Fibroblast of skin of right quadriceps (primary cell): ENCODE measurements around the gene CMIP.
"Not testable (repeated sequence)": the region's sequence is repeated elsewhere in the genome, so short reads cannot be mapped to it uniquely, and the experiment has no call there.

Experiments used
- DNase-seq: peaks from one replicate; pipeline ENCODE4 v3.0.0-alpha.2; 2013

Gene CMIP

DNA sequence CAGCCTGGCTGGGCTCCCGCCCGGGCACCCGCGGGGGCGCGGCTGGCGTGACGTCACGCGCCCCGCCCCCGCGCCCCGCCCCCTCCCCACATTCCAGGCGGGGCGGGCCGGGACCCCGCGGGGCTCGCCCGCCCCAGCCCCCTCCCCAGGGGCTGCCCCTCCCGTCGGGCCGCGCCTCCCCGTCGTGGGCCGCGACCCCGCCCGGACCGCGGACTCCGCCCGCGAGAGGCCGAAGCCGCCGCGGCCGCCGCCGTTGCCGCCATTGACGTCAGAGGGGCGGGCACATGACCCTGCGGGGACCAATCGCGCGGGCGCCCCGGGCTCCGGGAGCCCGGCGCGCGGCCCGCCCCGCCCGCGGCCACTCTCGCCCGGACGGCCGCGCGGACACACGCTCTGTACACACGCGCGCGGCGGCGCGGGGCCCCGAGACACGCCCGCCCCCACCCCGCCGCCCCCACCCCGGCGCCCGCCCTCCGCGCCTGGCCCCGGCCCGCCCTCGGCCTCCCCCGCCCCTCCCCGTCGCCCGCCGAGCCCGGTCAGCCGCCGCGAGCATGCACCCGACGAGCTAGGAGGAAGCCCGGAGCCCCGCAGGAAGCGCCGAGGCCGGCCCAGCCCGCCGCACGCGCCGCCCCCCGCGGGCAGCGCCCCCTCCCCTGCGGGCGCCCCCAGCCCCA lies at the start of gene CMIP:
TSS of gene CMIP (plus strand) at position 361 of the 674 bp plus-strand sequence.
- DNase-seq: peak; percentile 79

DNA sequence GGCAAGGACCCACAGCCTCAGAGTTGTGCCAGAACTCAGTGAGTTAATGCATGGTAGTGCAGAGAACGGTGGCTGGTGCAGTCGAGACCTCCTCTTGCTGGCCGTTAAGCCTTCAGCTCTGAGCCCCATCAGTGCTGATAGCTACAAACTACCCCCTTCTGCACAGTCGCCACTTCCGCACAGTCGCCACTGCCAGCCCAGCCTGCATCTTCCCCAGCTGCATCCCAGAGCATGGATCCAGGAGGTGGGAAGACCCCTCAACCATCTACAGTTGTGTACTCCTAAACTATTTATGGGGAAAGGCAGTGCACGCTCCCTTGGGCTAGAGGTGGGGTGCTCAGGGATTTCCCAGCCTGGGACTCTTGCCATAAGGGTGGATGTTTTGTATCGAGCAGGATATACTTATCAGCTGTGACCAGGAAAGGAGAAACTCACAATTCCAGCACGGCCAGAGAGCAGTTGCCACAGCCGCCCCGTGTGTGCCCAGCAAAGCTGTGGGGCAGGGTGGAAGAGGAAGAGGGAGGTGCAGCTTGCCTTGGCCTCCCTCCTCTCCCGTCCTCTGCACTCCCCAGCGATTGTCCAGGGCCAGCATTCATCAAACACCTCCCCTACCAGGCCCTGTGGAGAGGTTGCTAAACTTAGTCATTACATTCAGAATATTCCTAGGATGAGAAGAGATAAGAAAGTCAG lies 49.5 kb upstream of the CMIP start:
- no peak for DNase-seq

DNA sequence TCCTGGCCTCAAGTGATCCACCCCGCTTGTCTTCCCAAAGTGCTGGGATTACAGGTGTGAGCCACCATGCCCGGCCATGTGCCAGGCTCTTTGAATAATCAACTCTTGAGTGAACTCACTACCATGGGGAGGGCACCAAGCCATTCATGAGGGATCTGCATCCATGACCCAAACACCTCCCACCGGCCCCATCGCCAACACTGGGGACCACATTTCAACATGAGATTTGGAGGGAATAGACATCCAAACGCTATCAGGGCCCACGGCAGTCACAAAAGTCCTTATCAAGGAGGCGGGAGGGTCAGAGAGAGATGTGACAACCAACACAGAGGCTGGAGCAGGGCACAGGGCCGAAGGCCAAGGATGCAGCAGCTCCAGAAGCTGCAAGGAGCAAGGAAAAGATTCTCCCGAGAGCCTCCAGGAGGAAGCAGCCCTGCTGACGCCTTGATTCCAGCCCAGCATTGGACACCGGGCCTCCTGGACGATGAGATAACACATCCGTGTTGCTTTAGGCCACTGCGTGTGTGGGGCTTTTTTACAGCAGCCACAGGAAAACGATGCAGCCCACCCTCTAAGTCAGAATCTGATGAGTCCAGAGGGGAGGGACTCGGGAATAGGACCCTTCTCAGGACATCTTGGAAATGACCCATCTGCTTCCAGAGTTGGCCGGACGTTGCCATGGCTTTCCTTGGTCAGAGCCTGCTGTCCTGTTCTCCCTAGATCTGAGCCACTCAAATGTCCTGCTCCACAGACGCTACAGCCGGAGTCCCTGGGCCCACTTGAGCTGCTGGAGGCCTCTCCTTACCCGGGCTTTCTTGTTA lies 47.3 kb upstream of the CMIP start:
- no peak for DNase-seq

DNA sequence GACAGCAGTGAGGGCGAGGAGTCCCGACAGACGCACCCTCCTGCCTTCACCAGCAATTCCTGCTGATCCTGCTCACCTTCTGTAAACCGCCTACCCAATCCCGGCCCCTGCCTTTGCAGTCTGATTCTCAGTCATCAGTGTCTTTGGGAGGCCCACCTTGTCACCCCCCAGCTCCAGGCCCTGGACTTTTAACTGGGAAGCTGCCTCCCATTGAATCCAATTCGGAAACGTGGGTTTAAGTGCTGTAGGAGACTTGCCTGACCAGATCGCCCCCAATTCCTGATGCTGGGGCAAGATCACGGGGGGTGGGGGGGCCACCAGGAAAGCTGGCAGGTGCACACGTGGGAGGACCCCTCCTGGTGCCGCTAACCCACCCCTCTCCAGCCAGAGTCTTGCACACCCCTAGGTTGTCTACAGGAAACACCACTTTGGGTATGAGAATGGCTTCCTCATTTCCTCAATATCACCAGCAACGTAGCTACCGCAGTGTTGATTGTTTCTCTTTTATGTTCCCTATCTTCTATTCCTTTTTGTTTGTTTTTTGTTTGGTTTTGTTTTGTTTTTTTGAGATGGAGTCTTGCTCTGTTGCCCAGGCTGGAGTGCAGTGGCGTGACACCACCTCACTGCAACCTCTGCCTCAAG lies 46.6 kb upstream of the CMIP start:
- DNase-seq: no peak

DNA sequence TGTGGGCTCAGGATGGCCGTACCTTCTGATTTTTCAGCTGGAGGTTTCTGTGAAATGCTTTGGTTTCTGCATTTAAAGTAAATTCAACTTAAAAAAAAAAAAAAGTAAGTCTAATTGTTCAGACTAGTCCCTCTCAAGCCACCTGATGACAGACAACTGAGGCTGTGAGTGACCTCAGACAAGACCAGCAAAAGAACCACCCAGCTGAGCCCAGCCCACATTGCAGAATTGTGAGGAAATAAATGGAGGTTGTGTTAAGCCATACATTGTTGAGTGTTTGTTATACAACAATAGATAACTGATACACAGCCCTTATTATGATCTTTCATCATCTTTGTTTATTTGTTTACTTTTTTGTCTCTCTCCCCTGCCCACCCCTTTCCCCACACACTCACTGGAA lies 44.7 kb upstream of the CMIP start:
- DNase-seq: no peak

DNA sequence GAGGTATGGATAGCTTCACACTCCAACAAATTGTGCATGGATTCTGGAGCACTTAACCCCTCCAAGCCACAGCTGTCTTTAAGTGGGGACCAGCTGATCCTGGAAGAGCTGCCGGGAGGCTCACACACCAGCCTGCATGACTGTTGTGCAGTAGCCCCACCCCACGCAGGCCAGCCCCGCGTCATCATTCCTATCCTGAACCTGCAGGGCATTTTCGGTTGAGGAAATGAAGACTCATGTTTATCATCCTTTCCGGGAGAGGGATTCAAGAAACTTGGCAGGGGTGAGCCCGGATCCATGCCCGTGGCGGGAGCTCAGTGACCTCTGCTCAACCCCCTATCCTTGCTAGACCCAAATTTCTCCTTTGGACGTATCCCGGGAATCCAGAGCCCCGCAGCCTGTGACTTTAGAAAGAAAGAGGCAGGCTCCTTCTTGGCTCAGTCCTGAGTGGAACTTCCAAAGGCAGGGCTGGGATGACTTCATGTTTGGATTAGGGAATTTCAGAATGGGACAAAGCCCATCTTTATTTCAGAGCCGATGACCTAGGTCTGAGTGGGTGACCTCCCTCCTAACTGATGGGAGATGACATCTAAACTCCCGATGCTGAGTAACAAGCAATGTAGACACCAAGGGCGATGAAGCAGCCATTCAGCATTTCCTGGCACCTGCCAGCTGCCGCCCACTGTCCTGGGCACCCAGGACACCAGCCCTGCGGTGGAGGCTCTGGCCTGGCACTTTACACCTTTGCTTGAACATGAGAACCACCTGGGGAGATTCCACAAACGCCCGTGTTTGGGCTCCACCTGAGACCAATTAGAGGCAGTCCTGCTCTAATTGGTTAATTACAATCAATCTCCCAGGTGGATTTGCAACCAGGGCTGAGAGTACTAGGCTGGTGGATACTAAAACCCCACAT lies 43.3 kb upstream of the CMIP start:
- no peak for DNase-seq

DNA sequence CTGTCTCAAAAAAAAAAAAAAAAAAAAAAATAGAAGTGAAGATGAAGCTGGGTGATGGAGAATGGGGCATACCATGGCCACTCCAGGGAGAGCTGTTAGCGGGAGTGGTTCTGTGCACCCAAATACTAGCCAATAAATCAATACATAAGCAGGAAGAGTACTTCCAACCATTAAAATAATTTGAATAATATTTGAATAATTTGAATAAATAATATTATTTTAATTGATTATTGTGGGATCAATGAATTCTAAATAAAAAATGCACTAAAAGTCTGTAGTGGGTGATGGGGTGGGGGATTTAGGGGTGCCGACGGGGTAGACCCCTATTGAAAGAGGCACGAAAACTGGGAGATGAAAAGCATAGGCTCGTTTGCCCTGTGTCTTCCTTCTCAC lies 41.4 kb upstream of the CMIP start:
- DNase-seq: no peak

DNA sequence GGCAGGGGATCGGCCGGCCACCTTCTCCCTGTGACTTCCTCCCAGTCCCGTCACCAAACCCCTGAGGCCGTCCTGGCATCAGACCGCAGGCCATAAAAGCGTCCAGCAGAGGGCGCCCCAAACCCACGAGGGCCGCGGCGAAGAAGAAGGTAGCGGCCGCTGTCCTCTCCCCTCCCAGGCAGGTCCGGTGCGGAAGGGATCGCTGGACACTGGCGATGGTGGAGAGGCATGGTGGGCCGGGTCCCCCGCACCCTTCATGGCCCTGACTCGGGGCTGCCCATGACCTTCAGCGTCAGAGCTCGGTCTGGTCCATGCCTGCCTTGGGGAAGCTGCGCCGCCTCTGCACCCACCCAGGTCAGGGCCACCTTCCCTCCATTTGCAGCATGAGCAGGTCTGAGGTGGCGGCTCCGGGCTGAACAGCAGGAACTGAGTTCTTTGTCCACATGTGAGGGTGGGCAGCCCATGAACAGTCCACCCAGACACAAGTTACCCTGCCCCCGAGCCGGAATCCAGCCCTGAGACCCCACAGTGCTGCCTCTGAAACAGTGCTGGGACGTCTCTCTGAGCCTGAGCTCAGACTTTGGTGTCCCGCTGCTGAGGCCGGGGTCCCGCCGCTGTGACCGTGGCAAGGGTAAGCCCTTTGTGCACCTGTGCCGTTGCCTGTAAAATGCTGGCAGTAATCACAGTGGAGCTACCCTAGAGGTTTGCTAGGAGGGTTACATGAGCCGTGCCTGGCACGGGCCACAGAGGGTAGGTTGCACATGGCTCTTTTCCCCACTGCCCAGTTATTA lies 40.8 kb upstream of the CMIP start:
- DNase-seq: peak; percentile 48

DNA sequence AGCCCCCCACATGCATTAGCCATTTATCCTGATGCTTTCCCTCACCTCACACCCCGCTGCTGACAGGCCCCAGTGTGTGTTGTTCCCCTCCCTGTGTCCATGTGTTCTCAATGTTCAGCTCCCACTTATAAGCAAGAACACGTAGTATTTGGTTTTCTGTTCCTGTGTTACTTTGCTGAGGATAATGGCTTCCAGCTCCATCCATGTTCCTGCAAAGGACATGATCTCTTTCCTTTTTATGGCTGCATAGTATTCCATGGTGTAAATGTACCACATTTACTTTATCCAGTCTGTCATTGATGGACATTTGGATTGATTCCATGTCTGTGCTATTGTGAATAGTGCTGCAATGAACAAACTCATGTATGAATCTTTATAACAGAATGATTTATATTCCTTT lies 39.6 kb upstream of the CMIP start:
- DNase-seq: not testable (repeated sequence)

DNA sequence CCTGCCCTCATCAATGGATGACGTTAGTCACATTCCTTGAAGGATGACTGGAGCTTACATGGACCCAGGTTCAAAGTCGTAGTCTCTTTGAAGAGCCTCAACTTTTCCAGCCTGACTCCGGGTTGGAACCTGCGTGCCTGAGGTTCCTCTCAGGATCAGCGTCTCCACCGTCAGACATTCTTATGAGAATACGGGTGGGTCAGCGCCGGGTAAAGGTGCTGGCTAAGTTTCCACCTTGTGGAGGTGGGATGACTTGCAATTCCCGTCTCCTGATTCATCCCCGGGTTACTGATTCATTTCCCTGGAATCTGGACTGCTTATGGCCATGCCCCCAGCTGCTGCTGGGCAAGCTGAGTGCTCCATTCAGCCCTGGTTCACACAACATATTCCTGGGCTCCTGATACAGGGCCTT lies 38.9 kb upstream of the CMIP start:
- peak; percentile 81 for DNase-seq

DNA sequence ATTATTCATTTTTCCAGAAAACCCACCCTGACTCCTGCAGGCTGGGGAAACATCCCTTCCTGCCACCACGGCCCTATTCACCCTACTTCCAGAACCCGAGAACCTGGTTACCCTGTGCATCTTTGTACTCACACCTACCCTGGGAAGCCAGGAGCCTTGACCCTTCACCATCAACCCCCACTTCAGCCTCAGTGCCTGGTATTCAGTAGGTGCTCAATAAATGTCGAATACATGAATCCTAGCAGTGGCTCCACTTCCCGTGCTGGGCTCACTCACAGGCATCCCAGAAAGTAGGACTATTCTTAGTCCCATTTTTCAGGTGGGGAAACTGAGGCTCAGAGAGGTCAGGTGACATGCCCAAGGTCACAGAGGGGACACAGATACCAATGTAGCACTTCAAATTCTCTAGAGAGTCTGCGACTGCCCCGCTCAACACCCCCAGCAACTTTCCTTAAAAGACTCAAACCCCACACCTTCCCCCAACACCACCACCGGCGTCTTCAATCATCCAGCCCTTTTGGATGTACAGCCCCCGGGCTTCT lies 36.1 kb upstream of the CMIP start:
- DNase-seq: no peak

DNA sequence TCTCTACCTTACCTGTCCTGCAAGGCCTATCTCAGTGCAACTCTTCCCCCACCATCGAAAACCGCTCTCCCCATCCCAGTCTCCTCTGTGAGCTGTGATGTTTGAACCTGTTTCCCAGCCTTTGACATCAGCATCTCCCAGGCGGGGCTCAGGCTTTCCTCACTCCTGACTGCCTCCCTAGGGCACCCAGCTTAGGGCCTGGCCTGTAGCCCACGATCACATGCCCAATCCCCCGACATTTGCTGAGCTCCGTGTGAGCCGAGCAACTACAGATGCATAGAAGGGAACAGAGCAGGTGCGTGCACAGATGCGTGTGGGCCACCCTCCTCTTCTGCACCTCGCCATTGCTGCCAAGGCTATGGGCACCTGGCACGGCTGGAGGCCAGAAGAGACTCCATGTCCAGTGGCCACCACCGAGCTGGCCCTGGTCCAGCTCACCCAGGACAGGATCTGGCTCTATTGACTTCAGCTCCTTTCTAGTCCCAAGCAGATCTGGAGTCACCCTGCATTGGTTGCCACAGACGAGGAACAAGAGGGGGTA lies 35.5 kb upstream of the CMIP start:
- no peak for DNase-seq

DNA sequence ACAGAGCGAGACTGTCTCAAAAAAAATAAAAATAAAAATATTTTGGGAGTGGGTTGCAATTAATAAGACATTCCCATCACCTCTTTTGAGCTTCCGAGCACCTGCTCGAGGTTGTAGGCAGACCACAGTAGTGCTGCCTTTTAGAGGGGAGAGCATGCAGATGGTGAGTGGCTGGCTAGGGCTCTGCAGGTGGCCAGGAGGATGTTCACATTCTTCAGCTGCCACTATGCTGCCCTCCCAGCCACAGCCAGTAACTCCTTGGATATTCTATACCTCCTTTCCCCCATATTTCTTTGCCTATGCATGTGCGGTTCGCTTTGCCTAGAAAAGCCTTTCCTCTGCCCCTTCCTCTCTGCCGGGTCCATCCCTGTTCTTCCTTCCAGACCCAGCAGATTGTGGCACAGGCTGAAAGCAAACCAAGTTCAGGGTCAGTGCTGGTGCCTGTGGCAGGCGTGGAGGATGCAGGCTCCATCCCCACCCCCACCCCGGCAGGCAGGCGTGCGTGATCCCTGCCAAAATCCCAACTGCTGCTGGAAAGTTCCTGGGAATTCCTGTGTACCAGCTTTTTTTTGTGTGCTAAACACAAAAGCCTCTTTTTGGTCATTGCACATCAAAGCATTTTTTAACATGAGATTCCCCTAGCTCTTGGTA lies 33.8 kb upstream of the CMIP start:
- DNase-seq: no peak

DNA sequence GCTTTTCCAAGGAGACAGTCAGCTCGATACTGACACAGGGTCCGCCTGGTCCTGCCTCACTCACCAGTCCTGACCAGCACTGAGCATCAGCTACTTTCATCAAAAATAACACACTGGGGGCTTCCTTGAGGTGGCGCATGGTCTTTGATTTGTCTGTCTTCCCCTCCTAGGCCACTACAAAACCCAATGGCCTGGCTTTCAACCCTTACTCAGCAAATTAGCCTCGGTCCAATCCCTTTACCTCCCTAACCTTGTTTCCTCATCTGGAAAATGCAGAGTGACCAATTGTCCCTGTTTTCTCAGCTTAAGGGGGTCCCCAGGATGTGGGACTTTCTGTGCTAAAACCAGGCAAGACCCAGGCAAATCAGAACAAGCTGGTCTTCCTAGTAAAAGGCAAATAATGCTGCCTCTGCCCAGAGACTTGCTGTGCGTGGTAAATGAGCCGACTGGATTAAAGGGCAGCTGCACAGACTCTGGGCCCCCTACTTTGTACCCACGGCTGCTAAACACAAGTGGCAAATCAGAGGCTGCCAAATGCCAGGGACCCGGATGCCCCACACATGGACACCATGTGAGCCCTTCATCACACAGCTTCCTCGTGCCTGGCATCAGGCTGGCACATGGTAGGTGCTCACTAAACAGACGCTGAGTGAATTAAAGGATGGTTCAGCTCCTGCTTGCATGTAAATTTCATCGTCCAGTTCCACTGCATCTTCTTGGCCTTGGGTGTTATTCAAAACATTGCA lies 31.2 kb upstream of the CMIP start:
- DNase-seq: no peak

DNA sequence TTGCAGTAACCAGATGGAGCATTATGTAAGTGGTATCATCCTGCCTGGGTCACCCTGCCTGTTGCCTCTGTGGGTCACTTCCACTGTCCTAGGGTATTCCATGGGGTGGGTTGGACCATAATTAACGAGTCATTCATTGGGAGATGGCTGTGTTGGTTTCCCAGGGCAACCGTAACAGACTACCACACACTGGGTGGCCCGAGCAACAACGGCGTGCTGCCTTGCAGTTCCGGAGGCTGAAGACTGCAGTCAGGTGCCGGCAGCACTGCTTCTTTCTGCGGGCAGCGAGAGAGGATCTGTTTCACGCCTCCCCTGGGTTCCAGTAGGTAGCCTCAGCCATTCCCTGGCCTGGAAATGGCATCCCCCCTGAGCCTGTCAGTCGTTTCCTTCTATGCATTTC lies 28.9 kb upstream of the CMIP start:
- DNase-seq: no peak

DNA sequence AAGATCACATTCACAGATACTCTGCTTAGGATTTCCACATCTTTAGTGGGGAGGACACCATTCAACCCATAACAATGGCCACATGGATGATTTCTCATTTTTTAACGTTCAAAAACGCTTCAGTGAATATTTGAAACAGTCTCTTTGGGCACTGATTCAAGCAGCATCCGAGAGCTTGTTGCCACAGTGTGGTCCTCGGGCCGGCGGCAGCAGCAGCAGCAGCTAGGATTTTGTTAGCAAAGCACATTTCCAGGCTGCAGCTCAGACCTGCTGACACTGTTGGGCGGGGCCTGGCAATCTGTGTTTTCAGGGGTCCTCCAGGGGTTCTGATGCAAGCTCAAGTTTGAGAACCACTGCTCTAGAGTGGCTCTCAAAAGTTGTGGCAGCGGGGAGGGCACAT lies 27.9 kb upstream of the CMIP start:
- no peak for DNase-seq

DNA sequence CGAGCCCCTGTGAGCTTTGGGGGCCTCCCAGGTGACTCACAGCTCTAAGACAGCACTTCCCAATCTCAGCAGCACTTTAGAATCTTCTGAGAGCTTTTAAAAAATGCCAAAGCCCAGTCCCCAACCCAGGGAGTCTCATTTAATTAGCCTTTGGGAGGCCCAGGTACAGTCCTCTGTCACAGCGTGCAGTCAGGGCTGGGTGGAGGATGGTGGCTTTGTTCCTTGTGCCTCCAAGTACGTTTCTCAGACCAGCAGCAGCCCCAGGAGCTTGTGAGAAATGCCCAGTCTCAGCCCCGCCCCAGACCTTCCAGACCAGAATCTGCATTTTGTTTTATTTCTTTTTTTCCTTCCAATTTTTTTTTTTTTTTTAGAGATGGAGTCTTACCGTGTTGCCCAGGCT lies 27.4 kb upstream of the CMIP start:
- DNase-seq: no peak

DNA sequence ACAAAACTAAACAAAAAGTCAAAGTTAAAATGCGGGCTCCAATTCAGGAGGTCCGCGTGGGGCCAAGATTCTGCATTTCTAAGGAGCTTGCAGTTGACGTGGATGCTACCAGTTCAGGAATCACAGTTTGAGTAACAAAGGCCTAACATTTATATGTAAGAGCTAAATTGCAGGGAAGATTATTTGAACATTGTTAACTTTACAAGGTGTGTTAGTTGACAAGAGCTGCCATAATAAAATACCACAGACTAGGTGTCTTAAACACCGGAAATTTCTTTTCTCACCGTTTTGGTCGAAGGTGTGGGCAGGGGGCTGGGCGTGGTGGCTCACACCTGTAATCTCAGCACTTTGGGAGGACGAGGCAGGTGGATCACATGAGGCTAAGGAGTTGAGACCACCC lies 24.8 kb upstream of the CMIP start:
- no peak for DNase-seq

DNA sequence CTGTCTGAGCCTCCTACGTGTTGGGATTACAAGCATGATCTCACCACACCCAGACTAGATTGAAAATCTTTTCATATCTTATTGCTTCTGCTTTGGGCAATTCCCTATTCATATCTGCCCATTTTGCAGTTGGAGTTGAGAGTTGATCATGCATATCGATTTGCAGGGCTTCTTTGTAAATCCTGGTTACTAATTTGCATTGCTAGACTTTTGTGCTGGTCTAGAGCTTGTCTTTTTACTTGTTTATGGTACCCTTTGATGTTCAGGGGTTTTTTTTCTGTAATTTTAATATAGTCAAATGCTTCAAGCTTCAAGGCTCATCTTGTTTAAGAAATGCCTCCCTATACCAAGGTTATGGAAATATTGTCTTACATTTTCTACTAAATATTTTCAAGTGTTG lies 23.5 kb upstream of the CMIP start:
- DNase-seq: no peak

DNA sequence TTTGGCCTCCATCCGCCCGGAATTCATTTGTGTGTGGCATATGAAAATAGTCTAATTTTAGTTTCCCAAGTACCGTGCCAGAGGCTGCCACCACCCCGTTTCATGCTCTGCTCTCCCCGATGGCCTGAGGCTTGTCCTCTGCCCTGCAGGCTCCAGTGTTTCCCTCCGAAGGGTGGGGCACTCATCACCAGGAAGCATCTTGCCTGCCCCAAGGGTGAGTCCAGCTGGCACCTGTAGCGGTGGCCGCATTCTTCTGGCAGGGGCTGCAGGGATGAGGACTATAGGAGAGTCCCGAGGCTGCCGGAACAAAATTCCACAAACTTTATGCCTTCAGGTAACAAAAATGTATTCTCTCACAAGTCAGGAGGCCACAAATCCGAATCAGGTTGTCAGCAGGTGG lies 23.1 kb upstream of the CMIP start:
- no peak for DNase-seq
